Muscle of leg (tissue), 11 donors: ENCODE results near the gene IGFBPL1. TPM values are rescaled to one million over a fixed set of nuclear protein-coding genes. Genes with fewer than 3 reads are reported as not detected.

Experiments
- DNase-seq: peaks from one replicate; pipeline ENCODE4 v3.0.0; 2013
- H3K27ac ChIP-seq: one replicate; pipeline ENCODE4 v1.5.1; 2013; ENCODE audit warnings: mild to moderate bottlenecking, low read length, control low read depth
- H3K27me3 ChIP-seq: one replicate; pipeline ENCODE4 v1.6.1; 2013; ENCODE audit warnings: low read length; ENCODE audit not compliant: control insufficient read depth, insufficient read depth
- H3K36me3 ChIP-seq: one replicate; pipeline ENCODE4 v1.6.1; 2013; ENCODE audit warnings: low read length; ENCODE audit not compliant: control insufficient read depth, insufficient read depth
- H3K4me1 ChIP-seq: one replicate; pipeline ENCODE4 v1.6.1; 2013; ENCODE audit warnings: low read length; ENCODE audit not compliant: control insufficient read depth, insufficient read depth
- H3K4me3 ChIP-seq: one replicate; pipeline ENCODE4 v1.5.1; 2013; ENCODE audit warnings: low read length, control low read depth
- H3K9me3 ChIP-seq: replicated peaks from 2 replicates; pipeline ENCODE4 v1.6.1; 2013; ENCODE audit warnings: low read depth, low read length; ENCODE audit not compliant: control insufficient read depth
- WGBS: methylation state at CpG from one replicate; pipeline ENCODE4 v1.1.5; 2013; ENCODE audit warnings: missing lambda C conversion rate; ENCODE audit not compliant: insufficient coverage; 5-methylcytosine and 5-hydroxymethylcytosine counted together
- polyA plus RNA-seq, 8 donors: library from polyadenylated mRNA; unstranded; fragments of 120-200 nt; gene quantifications; one replicate each; pipeline versions ENCODE4 v1.2.1 to v1.2.3, GENCODE V29; 2013; ENCODE audit warnings: inconsistent platforms in 1 of 8, low replicate concordance in 1 of 8; ENCODE audit not compliant: insufficient read length in 8 of 8, insufficient read depth in 1 of 8
- total RNA-seq: library from RNA; stranded (reverse); fragments of 120-200 nt; gene quantifications from one replicate; pipeline ENCODE4 v1.2.4, GENCODE V29; 2013

IGFBPL1 gene
- total and polyA plus RNA-seq, 9 donors: 0.53 to 1.5 (median 0.84) TPM

GRCh38 chr9:38432922-38433510 lies 8.8 kb upstream of the IGFBPL1 start:
- H3K27me3 ChIP-seq: no peaks in the 10 kb centered on the region
- H3K4me1 ChIP-seq: no peaks in the 10 kb centered on the region
- peak; percentile 47 for DNase-seq
- H3K9me3 ChIP-seq: no peaks in the 10 kb centered on the region
- no peak overlapping the region for H3K27ac ChIP-seq
- no peaks in the 10 kb centered on the region for H3K36me3 ChIP-seq
- no peak overlapping the region for H3K4me3 ChIP-seq
- WGBS: 66% methylated on average over 2 of the region's 3 CpGs

- Histone ChIP-seq H3K4me3 (no peak overlapping the region), H3K4me1 (no peaks in the 10 kb centered on the region), H3K9me3 (no peaks in the 10 kb centered on the region), H3K27me3 (peaks cover 2% of the 10 kb centered on the region), H3K27ac (no peak overlapping the region), H3K36me3 (no peaks in the 10 kb centered on the region)
- WGBS: 37% methylated on average over 4 of the region's 4 CpGs
- peak; percentile 55 for DNase-seq
Measured at GRCh38 chr9:38431116-38431515, 6.9 kb upstream of the IGFBPL1 start.

- WGBS: no CpG with 5 or more reads among the region's 1 CpG
- no peak overlapping the region for H3K4me3 ChIP-seq
Measured at GRCh38 chr9:38428062-38428461, 3.8 kb upstream of the IGFBPL1 start.

GRCh38 chr9:38424918-38425317 lies 664 bp upstream of the IGFBPL1 start:
- Histone ChIP-seq H3K36me3 (no peaks in the 10 kb centered on the region), H3K4me3 (no peak overlapping the region), H3K4me1 (peaks cover 8% of the 10 kb centered on the region), H3K9me3 (no peaks in the 10 kb centered on the region), H3K27me3 (peaks cover 43% of the 10 kb centered on the region), H3K27ac (no peak overlapping the region)
- DNase-seq: no peak
- 100% methylated on average over 2 of the region's 4 CpGs for WGBS

More at GRCh38 chr9:38428062-38428461, 3.8 kb upstream of the IGFBPL1 start:
- peaks cover 22% of the 10 kb centered on the region for H3K27me3 ChIP-seq
- peaks cover 6% of the 10 kb centered on the region for H3K4me1 ChIP-seq
- H3K27ac ChIP-seq: no peak overlapping the region
- H3K36me3 ChIP-seq: no peaks in the 10 kb centered on the region
- H3K9me3 ChIP-seq: no peaks in the 10 kb centered on the region
- no peak for DNase-seq

- 35% methylated on average over 12 of the region's 15 CpGs for WGBS
- no peak overlapping the region for H3K4me3 ChIP-seq
- H3K4me1 ChIP-seq: peaks cover 8% of the 10 kb centered on the region
Measured at GRCh38 chr9:38423273-38423972, 831 bp downstream of the IGFBPL1 start.

GRCh38 chr9:38422555-38423260 lies 1.5 kb downstream of the IGFBPL1 start:
- Histone ChIP-seq H3K27ac (no peak overlapping the region), H3K4me1 (peaks cover 8% of the 10 kb centered on the region), H3K36me3 (no peaks in the 10 kb centered on the region), H3K27me3 (peaks cover 44% of the 10 kb centered on the region), H3K9me3 (no peaks in the 10 kb centered on the region), H3K4me3 (no peak overlapping the region)
- no peak for DNase-seq
- WGBS: 68% methylated on average over 3 of the region's 7 CpGs

More at GRCh38 chr9:38423273-38423972, 831 bp downstream of the IGFBPL1 start:
- peaks cover 44% of the 10 kb centered on the region for H3K27me3 ChIP-seq
- no peaks in the 10 kb centered on the region for H3K9me3 ChIP-seq
- H3K27ac ChIP-seq: no peak overlapping the region
- no peak for DNase-seq
- no peaks in the 10 kb centered on the region for H3K36me3 ChIP-seq

- WGBS: 35% methylated on average over 8 of the region's 9 CpGs
Measured at GRCh38 chr9:38421498-38422211, 2.6 kb downstream of the IGFBPL1 start.

GRCh38 chr9:38419181-38419580 lies 5.1 kb downstream of the IGFBPL1 start:
- WGBS: 70% methylated on average over 4 of the region's 5 CpGs
- Histone ChIP-seq H3K4me1 (peaks cover 19% of the 10 kb centered on the region), H3K27ac (no peak overlapping the region), H3K4me3 (no peak overlapping the region), H3K36me3 (no peaks in the 10 kb centered on the region), H3K27me3 (peaks cover 35% of the 10 kb centered on the region), H3K9me3 (no peaks in the 10 kb centered on the region)
- no peak for DNase-seq

More at GRCh38 chr9:38421498-38422211, 2.6 kb downstream of the IGFBPL1 start:
- Histone ChIP-seq H3K36me3 (no peaks in the 10 kb centered on the region), H3K27me3 (peaks cover 44% of the 10 kb centered on the region), H3K9me3 (no peaks in the 10 kb centered on the region), H3K27ac (no peak overlapping the region), H3K4me1 (peaks cover 8% of the 10 kb centered on the region), H3K4me3 (no peak overlapping the region)
- no peak for DNase-seq

GRCh38 chr9:38418366-38418765 lies 5.9 kb downstream of the IGFBPL1 start:
- peaks cover 19% of the 10 kb centered on the region for H3K4me1 ChIP-seq
- 100% methylated on average over 1 of the region's 1 CpG for WGBS

More at GRCh38 chr9:38418366-38418765, 5.9 kb downstream of the IGFBPL1 start:
- no peaks in the 10 kb centered on the region for H3K36me3 ChIP-seq
- no peak overlapping the region for H3K4me3 ChIP-seq
- no peak for DNase-seq
- H3K9me3 ChIP-seq: no peaks in the 10 kb centered on the region
- peaks cover 33% of the 10 kb centered on the region for H3K27me3 ChIP-seq
- no peak overlapping the region for H3K27ac ChIP-seq
